Cardiac fibroblast (primary cell): Measurements from ENCODE around the gene ZNG1F.
"Not testable (repeated sequence)": the region's sequence is repeated elsewhere in the genome, so short reads cannot be mapped to it uniquely, and the experiment has no call there.

ENCODE experiments used
- DNase-seq, 2 donors: peaks; one replicate each; pipeline versions ENCODE4 v3.0.0 to v3.0.0-alpha.2; 2010; ENCODE audit warnings: low read depth in 2 of 2
- H3K4me3 ChIP-seq, 2 donors: replicated peaks in 1 of 2; 1 replicate in 1 of 2; 2 replicates in 1 of 2; pipeline ENCODE4 v1.5.1; 2011; ENCODE audit warnings: low read depth in 2 of 2, low read length in 2 of 2, mild to moderate bottlenecking in 2 of 2, moderate library complexity in 1 of 2

The ZNG1F gene

GRCh38 chr9:41125936-41126335 lies 63.2 kb downstream of the ZNG1F start:
- H3K4me3 ChIP-seq, DNase-seq: not testable (repeated sequence)

DNA sequence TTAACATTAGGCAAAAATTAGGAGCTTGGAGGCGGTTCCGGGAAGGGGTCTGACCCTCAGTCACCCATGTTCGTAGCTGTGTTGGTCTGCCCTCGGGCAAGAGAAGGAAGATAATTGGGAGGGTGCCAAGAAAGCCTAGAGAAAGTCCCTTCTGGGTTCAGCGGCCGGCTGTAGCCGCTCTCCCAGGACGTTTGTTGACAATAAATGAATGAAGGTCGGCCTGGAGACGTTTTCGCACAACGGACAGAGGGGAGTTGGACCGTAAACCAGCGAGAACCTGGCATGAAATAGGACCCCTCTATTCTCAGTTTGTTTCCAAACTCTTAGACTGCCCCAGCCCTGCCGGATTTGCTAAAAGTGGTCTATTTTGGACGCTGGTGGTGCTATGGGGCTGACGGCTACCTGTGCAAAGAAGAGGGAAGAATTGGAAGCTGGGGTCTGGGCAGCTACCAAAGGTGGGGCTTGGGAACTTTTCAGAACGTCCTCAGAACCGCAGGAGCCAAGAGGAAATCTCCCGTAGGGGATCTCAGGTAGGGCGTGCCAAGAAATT lies 63.9 kb downstream of the ZNG1F start:
- DNase-seq, result not testable (repeated sequence)

DNA sequence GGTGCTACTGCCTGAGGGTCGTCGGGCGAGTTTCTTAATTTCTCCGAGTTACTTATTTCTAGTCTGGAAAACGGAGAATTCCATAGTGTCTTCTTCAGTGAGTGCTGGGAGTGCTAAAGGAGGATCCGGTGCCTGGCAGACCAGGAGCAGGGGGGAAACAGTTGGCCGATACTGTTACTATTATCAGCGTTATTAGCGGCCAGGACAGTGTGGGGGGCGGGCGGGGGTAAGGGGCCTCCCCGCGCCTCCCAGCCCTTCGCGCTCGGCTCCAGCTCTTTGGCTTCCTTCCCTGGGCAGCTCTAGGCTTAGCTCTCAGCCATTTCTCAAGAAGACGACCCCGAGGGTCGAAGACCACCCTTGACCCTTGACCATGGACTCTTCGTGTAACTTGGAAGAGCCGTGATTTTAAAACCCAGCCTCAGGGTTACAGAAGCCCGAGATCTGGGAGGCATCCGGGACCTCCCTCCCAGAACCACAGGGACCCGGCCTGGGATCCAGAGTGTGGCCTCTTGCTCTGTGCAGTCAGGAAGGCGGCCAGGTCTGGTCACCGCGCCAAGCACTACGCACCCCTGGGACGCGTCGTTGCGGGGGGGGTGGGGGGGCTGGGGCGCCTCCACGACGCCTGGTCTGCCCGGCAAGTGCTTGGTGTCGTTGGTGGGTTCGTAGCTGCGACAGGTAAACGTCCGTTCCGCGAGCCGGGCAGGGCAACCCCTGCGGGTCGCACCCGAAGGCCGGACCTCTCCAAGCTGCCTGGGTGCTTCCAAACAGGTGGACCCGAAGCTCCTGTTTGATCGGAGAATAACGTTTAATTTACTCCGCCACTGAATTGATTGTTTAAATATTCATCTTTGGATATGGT lies 64.6 kb downstream of the ZNG1F start:
- DNase-seq, H3K4me3 ChIP-seq: not testable (repeated sequence)

More for the DNA sequence above, 63.9 kb downstream of the ZNG1F start:
- not testable (repeated sequence) for H3K4me3 ChIP-seq

GRCh38 chr9:41123812-41124211 lies 65.3 kb downstream of the ZNG1F start:
- not testable (repeated sequence) for H3K4me3 ChIP-seq, DNase-seq

DNA sequence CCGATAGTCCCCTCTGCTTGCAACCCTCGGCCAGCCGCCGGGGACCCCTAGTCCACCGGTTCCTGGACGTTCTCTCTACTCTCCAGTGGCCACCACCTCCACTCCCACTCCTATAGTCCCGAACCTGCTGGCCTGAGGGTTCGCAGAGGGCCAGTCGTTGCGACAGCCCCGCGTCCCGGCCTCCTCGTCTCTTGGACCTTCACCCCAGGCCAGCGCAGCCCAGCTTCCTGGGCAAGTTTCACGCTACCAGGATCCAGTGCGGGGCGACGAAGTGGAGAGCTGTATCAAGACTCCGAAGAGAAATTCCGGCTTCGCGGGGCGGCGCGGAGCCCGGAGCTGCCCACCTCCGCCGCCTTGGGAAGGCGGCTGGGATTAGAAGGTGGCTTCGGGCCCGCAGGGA lies 65.7 kb downstream of the ZNG1F start:
- not testable (repeated sequence) for DNase-seq, H3K4me3 ChIP-seq

- not testable (repeated sequence) for DNase-seq, H3K4me3 ChIP-seq
Observed at GRCh38 chr9:41120696-41121095, 68.4 kb downstream of the ZNG1F start.

DNA sequence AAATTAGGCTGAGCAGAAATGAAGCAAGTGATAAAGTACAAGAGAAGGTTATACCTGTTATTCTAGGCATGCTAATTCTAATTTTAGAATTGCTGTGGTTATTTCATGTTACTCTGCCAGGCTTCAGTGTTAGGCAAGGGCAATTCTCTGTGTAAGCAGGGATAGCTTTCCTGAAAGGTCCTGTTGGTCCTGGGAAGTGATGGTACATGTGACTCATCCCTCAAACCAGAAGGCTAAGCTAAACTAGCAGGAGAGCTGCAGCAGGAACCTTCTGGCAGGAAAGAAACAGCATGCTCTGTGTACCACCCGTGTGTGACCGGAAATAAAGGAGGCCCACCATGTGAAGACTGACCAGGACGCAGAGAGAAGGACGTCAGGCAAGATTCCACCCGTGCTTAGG lies 69.4 kb downstream of the ZNG1F start:
- not testable (repeated sequence) for H3K4me3 ChIP-seq, DNase-seq

DNA sequence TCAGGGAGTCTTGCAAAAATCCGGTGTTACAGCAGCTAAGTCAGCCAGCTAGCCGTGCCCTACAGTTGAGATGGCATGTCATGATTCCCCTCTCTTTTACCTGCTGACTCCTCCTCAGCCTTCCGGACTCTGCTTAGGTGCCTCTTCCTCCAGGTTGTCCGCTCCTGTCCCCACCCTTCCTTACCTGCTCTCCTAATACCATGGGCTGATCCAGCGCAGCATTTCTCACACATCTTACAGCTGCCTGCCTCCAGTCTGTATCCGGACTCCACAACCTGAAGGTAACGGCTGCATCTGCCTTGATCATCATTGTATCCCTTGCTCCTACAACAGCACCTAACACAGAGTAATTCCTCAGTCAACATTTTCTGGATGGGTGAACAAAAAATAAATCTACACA lies 69.8 kb downstream of the ZNG1F start:
- DNase-seq, H3K4me3 ChIP-seq: not testable (repeated sequence)

- DNase-seq, result not testable (repeated sequence)
Observed at GRCh38 chr9:41113348-41113747, 75.8 kb downstream of the ZNG1F start.

GRCh38 chr9:41111414-41111813 lies 77.7 kb downstream of the ZNG1F start:
- not testable (repeated sequence) for DNase-seq, H3K4me3 ChIP-seq

More at GRCh38 chr9:41113348-41113747, 75.8 kb downstream of the ZNG1F start:
- H3K4me3 ChIP-seq, result not testable (repeated sequence)

- H3K4me3 ChIP-seq, DNase-seq: not testable (repeated sequence)
Observed at GRCh38 chr9:41110913-41111312, 78.2 kb downstream of the ZNG1F start.

DNA sequence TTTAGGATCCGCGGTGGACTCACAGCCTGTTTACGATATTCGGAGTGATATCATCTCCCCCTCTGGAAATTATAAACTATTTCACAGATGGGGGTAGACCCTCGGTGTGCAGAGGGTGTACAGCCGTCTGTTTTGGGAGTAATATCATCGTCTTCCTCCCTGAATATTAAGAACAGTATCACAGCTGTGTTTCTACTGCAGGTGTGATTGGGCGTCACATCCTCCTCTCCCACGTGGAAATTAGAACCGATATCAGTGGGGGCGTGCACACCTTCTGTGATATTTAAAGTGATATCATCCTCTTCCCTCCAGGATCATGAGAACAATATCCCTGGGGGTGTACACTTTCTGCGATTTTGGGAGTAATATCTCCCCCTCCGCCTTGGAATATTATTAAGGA lies 79.9 kb downstream of the ZNG1F start:
- DNase-seq, H3K4me3 ChIP-seq: not testable (repeated sequence)

DNA sequence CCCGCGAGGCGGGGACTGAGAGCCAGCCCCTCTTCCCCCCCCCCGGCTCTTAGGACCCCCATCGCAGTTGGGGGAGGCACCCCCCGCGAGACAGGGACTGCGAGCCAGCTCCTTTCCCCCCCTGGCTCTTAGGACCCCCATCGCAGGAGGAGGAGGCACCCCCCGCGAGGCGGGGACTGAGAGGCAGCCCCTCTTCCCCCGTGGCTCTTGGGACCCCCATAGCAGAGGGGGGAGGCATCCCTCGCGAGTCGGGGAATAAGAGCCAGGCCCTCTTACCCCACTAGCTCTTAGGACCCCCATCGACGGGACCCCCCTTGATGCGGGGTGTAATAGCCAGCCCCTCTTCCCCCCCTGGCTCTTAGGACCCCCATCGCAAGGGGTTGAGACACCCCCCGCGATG lies 80.3 kb downstream of the ZNG1F start:
- DNase-seq, H3K4me3 ChIP-seq: not testable (repeated sequence)

DNA sequence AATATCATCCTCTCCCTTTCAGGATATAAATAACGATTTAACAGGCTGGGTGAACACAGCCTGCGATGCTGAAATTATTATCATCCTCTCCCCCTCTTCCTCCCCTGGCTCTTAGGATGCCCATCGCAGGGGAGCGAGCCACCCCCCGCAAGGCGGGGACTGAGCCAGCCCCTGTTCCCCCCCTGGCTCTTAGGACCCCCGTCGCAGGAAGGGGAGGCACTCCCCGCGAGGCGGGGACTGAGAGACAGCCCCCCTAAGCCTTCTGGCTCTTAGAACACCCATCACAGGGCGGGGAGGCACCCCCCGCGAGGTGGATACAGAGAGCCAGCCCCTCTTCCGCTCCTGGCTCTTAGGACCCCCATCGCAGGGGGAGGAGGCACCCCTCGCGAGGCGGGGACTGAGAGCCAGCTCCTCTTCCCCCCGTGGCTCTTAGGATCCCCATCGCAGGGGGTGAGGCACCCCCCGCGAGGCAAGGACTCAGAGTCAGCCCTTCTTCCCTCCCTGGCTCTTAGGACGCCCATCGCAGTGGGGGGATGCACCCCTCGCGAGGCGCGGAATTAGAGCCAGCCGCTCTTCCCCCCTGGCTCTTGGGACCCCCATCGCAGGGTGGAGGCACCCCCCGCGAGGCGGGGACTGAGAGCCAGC lies 82.5 kb downstream of the ZNG1F start:
- not testable (repeated sequence) for H3K4me3 ChIP-seq, DNase-seq

GRCh38 chr9:41105557-41106253 lies 83.4 kb downstream of the ZNG1F start:
- not testable (repeated sequence) for DNase-seq, H3K4me3 ChIP-seq

DNA sequence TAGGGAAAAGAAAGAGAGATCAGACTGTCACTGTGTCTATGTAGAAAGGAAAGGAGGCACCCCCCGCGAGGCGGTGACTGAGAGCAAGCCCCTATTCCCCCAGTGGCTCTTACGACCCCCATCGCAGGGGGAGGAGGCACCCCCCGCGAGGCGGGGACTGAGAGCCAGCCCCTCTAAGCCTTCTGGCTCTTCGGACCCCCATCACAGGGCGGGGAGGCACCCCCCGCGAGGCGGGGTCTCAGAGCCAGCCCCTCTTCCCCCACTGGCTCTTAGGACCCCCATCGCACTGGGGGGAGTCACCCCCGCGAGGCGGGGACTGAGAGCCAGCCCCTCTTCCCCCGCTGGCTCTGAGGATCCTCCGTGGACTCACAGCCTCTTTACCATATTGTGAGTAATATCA lies 84.6 kb downstream of the ZNG1F start:
- H3K4me3 ChIP-seq, DNase-seq: not testable (repeated sequence)

GRCh38 chr9:41100508-41100907 lies 88.6 kb downstream of the ZNG1F start:
- not testable (repeated sequence) for DNase-seq

DNA sequence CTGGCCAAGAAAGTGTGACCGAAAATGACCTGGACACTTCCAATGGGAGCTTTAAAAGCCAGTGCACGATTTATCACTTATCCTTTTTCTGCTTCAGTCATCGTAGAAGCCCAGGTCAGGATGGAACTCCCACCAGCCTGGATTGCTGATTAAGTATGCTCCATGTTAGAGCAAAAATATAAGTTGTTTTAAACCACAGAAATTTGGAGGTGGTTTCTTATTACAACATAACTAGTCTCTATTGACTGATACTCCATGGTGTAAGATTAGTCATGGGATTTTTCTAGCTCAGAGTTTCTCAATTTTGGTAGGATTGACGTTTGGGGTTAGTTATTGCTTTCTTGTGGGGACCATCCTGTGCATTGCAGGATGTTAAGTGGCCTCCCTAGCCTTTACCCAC lies 90.4 kb downstream of the ZNG1F start:
- not testable (repeated sequence) for H3K4me3 ChIP-seq
- DNase-seq, result peak in 1 of 2 donors; percentile 37

More at GRCh38 chr9:41100508-41100907, 88.6 kb downstream of the ZNG1F start:
- H3K4me3 ChIP-seq, result not testable (repeated sequence)
